NCI-H146 treated with DMSO at 0.1 percent for 48 hours (cell line): ENCODE results near the gene CETN3.
"Not testable (repeated sequence)": the region's sequence is repeated elsewhere in the genome, so short reads cannot be mapped to it uniquely, and the experiment has no call there.

Experiments
- DNase-seq: peaks from one replicate; lab custom pipeline; 2025; ENCODE audit not compliant: unreplicated experiment; lab: John Stamatoyannopoulos, UW

The CETN3 gene

DNA sequence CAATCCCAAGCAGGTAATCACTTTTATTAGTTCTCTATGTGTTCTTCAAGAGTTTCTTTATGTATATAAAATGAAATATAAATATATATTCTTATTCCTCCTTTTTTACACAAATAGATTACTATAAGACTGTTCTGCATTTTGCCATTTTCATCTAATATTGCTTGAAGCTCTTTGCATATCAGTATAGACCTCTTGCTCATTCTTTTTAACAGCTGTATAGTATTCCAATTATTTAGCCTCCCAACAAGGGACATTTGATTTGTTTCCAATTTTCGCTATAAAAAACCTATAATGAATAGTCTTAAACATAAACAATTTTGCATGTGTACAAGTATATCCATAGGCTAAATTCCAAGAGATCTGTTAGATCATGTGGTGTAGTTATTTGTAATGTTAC, 25.2 kb downstream of the CETN3 start:
- no peak for DNase-seq

DNA sequence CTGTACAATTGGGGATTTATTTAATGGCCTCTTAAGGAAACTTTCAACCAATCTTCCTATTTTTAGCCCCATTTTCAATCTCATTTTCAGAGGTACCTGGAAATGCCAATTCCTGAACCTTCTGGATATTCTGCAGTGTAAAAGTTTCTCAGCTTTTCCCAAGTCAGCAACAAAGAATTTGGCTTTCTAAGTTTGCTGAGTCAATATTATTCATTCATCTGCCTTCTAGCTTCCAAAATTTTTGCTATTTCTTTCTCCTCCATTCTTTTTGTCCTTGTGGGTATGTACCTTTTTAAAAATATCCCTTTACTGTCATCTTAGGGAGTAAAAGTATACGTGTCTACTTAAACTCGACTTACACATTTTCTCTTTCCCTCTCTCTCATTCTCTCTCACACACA, 25.7 kb downstream of the CETN3 start:
- no peak for DNase-seq

DNA sequence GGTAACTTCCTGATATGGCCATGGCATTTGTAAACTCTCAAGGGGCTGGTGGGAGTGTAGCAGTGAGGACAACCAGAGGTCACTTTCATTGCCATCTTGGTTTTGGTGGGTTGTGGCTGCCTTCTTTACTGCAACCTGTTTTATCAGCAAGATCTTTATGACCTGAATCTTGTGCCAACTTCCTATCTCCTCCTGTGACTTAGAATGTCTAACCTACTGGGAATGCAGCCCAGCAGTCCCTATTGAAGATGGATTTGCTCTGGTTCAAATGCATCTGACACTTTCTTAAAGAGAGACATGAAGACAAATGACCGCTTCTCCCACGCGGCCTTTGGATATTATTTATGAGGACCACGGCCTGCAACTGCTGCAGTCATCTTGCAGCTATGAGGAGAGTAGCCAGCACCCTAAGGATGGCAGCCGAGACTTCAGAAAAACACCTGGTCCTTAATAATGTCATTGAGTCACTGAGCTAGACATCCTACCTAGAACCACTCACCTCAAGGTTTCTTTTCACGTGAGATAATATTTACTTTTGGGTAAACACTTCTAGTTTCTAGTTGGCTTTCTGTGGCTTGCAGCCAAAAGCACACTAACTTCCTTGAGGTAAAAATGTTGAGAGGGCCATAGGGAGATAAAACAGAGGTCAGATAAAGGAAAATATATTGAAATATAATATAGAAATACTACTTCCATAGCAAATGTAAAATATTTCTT, 28.2 kb downstream of the CETN3 start:
- DNase-seq: no peak

DNA sequence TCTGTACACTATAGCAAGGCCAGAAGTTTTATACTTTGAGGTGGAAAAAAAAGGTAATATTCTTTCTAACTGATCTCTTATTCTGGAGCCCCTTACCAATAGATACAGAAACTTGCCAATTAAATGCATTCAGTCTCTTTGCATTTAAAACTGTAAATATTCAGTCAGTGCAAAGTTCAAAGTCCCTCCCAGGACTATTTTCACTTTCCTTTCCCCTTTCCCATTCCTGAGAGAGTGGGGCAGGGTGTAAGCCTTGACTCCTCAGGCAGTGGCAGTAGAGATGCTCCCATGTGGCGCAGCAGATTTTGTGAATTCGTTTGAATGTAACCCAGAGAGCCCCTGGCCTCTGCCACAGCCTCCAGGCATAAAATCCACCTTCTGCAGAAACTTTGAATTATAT, 29.9 kb downstream of the CETN3 start:
- no peak for DNase-seq

DNA sequence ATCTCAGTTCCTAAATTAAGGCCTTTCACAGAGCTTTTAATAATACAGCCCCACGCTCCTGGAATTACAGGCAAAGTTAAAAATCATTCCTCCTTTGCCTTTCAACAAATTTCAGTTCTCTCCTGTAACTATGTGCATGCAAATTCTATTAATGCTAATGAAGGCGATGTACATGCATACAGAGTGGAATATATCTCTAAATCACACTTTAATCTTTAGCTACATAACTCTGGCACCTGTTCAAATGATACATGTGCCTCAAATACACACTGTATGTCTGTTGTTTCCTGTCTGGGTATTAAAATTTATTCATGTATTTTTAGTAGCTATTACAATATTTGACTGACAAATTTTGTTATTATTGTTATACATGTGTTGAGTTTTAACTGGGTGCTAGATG, 30.8 kb downstream of the CETN3 start:
- no peak for DNase-seq

DNA sequence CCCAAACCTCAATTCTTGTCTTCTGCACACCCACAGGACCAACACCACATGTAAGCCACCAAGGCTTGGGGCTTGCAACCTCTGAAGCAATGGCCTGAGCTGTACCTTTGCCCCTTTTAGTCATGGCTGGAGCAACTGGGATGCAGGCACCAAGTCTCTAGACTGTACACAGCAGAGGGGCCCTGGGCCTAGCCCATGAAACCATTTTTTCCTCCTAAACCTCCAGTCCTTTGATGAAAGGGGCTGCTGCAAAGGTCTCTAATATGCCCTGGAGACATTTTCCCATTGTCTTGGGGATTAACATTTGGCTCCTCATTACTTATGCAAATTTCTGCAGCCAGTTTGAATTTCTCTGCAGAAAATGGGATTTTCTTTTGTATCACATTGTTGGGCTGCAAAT, 38.3 kb downstream of the CETN3 start:
- not testable (repeated sequence) for DNase-seq

DNA sequence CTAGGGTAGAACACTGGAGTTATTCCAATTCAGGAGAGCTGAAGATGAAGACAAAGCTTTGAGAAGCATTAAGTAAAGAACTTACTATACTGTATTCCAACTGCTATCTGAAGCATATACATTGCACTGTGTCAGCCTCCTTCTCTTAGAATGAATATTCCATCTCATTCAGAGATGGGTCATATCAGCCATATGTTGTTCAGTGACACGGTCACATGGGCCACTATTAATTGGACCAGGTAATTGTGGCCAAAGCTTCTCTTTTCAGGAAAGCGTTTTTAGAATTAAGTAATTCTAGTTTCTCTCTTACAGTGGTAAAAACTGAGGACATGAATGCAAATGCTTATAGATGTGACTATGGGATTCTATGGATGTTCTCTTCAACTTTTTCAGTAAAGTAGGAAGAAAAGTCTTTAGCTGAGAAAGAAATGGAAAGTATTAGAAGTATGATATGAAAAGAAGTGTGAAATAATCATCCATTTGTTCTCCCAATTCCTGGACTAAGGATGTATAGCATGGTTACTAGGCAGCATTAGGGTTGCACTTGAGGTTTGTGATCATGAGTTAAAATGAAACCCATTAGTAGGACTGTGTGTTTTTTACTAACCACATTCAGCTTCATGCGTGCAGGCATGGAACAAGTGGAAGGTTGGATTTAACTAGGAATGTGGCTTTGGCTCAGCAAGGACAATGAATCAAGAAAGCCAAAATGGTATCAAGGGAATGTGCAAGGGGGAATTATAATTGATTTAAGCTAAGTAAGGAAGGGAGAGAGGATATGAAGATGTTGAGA, 40.9 kb downstream of the CETN3 start:
- no peak for DNase-seq

DNA sequence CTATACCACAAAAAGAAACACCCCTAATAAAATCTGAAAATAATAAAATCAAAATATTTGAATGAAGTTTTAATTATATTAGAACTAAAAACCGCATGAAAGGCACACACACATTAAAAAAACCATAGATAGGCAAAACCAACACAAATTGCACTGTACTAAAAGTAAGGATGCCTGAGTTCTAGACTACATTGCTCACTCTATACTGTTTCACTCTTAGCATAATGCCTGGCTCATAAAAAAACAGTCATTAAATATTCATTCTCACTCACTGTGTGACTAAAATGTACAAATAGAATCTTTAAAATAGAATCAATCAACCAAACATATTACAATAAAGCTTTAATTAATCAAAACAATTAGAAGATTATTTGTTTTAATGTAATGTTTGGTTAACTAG, 41.7 kb downstream of the CETN3 start:
- no peak for DNase-seq

DNA sequence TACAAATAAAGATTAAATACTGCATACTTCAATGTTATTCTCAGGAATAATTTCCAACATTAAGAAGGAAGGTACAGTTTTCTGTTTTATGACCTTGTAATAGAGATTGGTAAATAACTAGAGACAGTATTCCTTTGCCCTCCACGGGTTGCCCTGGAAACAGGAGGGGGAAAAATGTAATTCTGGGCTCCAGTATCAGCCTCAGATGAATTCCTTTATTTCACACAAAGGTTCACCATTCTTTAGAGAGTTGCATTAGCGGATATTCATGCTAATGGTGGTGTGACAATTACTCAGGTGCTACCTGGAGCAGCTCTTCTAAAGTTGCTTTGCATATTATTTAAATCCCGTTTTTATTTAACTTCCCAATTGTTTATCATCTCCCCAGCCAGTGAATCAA, 42.6 kb downstream of the CETN3 start:
- DNase-seq: peak; percentile 0

DNA sequence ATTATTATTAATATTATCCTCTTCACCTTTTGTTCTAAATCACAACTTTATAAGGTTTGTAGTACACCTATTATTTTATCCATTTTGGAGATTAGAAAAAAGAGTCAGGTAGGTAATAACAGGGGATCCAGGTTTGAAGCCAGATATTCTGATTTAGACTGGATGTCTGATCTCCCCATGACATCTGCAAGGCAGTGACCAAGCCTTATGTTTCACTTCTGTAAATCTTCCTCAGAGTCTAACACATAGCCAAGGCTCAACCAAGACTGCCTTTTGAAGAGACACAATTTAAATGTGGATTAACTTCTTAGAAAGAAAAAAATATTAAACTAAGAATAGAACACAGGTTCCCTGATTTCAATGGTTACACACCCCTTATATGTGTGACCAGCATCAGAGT, 44.2 kb downstream of the CETN3 start:
- DNase-seq: no peak

DNA sequence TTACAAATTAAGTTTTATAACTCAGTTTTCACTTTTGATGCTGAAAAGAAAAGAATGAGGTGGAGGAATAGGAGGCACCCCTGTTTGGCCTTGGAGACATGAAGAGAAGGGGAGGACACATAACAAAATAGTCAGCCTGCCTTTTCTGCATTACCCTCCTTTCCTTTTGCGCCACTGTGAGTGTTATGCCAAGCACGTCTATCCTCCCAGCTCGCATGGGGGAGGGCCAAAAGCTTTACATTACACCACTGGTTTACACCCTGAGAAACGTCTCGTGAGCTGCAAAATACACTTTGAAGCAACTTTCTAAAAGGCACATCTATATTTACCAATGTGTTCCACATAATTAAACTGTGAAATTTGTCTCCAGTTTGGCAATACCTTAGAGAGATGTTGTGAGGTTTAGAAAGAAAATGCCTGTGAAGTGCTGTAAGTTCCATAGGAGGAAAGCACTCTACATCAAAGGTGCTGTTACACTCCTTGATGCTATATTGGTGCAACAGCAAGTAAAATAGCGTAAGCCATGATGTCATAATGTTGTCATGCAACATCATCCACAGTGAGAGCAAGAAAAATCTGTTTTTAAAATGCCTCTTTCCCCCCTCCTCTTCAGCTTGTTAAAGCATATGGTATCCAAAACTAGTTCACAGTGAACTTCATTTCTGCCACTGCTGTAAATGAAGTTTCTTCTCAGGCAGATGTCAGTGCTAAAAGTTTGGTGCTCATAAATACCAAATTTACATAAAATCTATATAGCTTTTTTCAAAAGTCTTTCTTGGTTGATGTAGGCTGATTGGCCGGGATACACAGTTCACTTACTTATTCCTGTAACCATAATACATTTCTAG, 50.3 kb downstream of the CETN3 start:
- DNase-seq: no peak

DNA sequence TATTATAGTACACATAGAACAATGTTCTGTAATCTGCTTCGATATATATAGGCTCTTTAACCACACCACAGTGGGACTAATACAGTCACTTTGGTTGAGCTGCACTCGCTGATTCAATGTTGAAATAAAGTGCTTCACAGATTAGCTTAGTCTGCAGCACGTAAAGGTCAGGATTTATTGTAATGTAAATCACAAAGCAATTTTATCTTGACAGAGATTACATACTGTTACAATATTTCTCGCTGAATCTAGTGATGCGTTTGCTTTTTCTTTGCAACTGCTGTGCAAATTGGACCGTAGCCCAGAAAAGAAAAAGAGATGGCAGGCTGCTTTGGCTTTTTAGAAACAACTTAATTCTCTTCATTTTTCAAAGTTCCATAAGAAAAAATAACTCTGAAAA, 52.9 kb downstream of the CETN3 start:
- peak; percentile 24 for DNase-seq

DNA sequence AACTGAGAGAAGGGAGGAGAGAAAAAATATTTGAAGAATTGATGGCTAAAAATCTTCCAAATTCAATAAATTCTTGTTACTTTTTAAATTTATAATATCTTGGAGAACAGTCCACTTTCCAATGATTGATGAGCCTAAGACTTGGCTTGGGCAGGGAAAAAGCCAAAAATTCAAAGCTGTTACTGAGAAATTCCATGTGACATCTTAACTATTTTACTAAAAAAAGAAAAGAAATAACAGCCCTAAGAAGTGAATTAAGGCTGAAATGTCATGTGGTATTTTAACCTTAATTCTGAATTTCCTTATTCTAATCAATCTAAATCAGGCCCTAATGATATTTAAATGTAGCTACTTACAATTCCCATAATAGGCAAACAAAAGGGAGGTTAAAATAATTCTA, 53.4 kb downstream of the CETN3 start:
- no peak for DNase-seq

DNA sequence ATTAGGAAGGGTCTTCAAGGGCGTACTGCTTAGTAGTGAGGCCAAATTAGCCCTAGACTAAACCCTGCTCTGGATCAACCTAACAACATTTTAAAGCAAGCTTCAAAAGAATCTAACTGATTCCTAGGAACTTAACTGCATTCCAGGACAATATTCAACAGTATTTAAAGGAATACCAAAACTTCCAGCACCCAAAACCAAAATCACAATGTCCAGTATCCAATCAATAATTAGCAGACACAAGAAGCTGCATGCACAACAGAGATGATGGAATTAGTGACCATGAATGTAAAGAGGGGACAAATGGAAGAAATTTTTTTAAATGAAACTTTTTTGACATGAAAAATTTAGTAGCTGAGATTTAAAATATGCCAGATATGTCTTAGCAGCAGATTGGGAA, 53.9 kb downstream of the CETN3 start:
- DNase-seq: no peak

DNA sequence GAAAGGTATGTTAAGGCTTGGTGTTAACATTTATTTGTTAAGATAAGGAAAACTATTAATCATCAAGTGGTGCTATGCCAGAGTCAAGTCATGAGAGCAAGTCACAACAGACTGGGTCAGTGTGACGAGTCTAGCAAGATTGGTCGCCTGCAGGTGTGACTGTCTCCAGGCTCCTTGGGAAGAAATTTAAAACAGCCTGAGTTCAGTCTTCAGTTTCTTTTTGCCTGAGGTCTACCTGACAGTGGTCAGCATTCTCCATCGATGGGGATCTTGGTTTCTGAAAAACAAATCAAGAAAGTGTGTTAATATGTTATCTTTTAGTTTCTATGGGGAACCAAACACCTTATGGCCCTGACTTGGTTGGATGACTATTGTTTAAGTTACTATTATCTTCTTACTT, 56.3 kb downstream of the CETN3 start:
- DNase-seq: no peak

DNA sequence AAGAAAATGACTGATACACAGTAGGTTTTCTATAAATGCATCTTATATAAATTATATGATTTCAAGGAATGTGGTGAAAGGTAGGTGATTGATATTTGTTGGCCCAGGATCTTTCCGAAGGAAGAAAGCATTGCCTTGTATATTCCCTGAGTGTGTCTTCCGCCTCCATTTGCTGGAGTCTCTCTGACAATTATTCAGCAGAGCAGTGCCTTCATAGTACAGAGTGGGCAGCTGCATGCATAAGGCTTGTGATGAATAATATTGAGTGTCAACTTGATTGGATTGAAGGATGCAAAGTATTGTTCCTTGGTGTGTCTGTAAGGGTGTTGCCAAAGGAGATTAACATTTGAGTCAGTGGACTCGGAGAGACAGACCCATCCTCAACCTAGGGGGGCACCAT, 58.5 kb downstream of the CETN3 start:
- DNase-seq: no peak

DNA sequence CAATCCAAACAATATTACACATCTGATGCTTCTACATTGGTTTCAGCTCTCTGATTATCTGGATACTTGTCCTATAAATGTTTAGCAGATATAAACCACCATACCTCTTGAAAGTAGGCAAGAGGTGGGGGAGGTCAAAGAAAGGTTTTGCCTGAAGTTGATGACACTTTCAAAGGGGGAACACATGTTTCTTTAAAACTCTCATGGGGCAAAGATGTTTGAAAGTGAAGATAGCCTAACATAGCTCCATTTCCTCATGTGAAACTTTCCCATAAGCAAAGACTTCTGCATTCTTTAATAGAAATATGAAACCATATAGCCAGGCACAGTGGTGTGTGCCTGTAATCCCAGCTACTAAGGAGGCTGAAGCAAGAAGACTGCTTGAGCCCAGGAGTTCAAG, 62.1 kb downstream of the CETN3 start:
- DNase-seq: no peak

DNA sequence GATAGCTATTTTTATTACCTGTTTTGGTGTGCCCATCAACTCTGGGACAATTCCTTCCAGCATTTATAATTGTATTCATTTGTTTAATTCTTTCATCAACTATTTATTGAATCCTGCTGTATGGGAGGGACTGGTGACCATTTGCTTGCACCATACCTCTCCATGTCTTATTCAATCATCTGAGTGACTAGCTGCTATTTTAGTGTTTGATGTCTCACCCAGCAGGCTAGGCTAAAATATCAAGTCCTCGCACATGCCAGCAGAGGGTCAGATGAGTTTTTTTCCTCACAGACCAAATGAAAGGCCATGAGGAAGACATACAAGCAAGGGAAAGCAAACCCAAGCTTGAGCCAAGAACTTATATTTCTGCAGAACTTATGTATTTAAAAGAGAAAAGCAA, 63.9 kb downstream of the CETN3 start:
- no peak for DNase-seq

DNA sequence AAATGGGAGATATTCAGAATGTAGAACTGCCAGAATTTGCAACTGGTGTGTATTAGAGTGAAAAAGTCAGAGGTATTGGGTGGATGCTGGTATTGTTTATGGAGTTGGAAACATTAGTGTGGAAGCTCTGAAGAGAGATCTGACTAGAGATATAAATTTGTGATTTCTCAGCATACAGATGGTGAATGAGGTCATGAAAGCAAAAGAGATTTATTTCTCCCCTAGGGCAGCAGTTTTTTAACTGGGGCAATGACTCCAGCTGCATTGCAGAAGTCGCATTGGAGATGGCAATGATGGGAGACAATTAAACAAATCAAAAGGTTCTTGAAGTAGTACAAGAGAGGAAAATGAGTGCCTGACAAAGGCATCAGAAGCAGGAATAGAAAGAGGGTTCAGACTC, 64.9 kb downstream of the CETN3 start:
- DNase-seq: no peak

DNA sequence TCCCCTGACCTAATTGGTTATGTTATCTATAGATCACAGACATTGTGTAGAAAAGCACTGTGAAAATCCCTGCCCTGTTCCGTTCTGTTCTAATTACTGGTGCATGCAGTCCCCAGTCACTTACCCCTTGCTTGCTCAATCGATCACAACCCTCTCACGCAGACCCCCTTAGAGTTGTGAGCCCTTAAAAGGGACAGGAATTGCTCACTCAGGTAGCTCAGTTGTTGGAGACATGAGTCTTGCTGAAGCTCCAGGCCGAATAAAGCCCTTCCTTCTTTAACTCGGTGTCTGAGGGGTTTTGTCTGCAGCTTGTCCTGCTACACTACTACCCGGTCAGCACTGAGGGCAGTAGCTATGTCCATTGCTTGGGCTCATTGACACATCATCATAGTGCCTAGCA, 65.8 kb downstream of the CETN3 start:
- DNase-seq: not testable (repeated sequence)

DNA sequence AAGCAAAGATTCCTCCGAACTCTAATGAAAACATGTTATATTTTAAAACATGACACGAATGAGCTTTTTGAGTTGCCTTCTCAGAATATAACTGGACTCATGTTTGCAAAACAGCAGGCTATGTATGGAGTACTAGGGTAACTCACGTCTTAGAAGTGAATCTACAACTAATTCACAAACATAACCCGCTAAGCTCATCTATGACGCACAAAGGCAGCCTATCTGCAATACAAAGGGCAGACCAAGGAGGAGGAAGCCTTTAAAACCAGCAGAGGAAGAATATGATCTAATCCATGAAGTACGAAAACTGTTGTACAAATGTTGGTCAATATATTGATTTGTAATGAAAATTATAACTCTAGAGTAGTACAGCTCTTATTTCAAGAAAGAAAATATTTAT, 67.0 kb downstream of the CETN3 start:
- DNase-seq: no peak
